ENCODE data around the gene OR2B2. TPM values are rescaled to one million over a fixed set of nuclear protein-coding genes. Genes with fewer than 3 reads are reported as not detected.
"Not testable (repeated sequence)": the region's sequence is repeated elsewhere in the genome, so short reads cannot be mapped to it uniquely, and the experiment has no call there.

Gene OR2B2
- total RNA-seq: not detected
- long read RNA-seq: 0 reads

DNA sequence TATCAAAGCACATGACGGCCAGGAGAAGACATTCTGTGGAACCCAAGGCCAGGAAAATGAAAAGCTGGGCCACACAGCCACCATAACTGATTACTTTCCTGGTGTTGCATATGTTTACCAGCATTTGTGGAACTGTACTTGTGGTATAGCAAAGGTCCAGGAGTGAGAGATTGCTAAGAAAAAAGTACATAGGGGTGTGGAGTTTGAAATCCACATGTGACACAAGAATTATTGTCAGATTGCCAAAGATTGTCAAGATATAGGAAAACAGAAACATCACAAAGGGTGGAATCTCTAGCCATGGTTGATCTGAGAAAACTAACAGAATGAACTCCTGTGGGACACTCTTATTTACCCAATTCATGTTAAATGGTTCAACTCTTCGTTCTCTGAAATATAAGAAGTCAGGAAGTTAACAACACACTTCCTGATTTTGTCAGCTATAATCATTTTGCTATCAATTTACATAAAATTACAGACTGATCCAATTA, at the start of gene OR2B2:
TSS of gene OR2B2 (minus strand) at position 441 of the 491 bp plus-strand sequence. CDS start at position 364, 77 bp downstream.
- no peak for DNase-seq
- TF ChIP-seq, protein P1, sequence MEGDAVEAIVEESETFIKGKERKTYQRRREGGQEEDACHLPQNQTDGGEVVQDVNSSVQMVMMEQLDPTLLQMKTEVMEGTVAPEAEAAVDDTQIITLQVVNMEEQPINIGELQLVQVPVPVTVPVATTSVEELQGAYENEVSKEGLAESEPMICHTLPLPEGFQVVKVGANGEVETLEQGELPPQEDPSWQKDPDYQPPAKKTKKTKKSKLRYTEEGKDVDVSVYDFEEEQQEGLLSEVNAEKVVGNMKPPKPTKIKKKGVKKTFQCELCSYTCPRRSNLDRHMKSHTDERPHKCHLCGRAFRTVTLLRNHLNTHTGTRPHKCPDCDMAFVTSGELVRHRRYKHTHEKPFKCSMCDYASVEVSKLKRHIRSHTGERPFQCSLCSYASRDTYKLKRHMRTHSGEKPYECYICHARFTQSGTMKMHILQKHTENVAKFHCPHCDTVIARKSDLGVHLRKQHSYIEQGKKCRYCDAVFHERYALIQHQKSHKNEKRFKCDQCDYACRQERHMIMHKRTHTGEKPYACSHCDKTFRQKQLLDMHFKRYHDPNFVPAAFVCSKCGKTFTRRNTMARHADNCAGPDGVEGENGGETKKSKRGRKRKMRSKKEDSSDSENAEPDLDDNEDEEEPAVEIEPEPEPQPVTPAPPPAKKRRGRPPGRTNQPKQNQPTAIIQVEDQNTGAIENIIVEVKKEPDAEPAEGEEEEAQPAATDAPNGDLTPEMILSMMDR (IDR thresholded peaks at IDR 0.05): no peak

DNA sequence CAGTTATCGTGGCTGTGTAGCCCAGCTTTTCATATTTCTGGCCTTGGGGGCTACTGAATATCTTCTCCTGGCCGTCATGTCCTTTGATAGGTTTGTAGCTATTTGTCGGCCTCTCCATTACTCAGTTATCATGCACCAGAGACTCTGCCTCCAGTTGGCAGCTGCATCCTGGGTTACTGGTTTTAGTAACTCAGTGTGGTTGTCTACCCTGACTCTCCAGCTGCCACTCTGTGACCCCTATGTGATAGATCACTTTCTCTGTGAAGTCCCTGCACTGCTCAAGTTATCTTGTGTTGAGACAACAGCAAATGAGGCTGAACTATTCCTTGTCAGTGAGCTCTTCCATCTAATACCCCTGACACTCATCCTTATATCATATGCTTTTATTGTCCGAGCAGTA, 45.3 kb upstream of the OR2B2 start:
- intact Hi-C loops (cut with DNase I): no loop called here
- ATAC-seq (no peak), DNase-seq (no peak)
- TF ChIP-seq, protein P1 (IDR thresholded peaks at IDR 0.05): no peak
- Histone ChIP-seq H3K9me3 (no peaks in the 10 kb centered on the region), H3K36me3 (no peaks in the 10 kb centered on the region), H3K4me1 (no peaks in the 10 kb centered on the region), H3K27ac (no peak overlapping the region), H3K27me3 (peaks cover 15% of the 10 kb centered on the region), H3K4me3 (no peak overlapping the region)

More for the DNA sequence above, at the start of gene OR2B2:
- Histone ChIP-seq H3K4me3 (no peak within 1 kb of the TSS), H3K4me1 (no peaks in the 10 kb centered on the region), H3K27ac (no peak within 1 kb of the TSS), H3K36me3 (no peaks in the 10 kb centered on the region), H3K9me3 (no peaks in the 10 kb centered on the region), H3K27me3 (no peaks in the 10 kb centered on the region)
- no peak for ATAC-seq
- intact Hi-C loops (cut with DNase I): no loop called here

DNA sequence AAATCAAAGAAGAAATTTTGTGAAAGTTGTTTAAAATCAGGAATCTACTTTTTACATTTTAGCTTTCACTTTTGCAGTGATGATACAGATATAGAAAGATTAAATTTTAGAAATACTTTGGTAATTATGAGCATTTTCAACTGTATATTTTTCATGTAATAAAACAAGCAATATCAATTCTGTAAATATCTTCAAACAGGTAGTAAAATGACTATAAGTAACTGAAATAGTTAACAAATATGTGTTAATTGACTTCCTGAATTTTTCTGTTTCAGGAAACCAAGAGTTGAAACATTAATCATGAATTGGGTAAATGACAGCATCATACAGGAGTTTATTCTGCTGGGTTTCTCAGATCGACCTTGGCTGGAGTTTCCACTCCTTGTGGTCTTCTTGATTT, 44.7 kb upstream of the OR2B2 start, which contains the start of gene OR2B6:
TSS of gene OR2B6 (plus strand) at position 301 of the 400 bp plus-strand sequence. CDS start at position 301, 0 bp downstream.
- no peak within 1 kb of the TSS for H3K27ac ChIP-seq
- no peaks in the 10 kb centered on the region for H3K9me3 ChIP-seq
- no peaks in the 10 kb centered on the region for H3K36me3 ChIP-seq
- intact Hi-C loops (cut with DNase I): no loop called here
- no peak within 1 kb of the TSS for H3K4me3 ChIP-seq
- TF ChIP-seq, protein P1 (IDR thresholded peaks at IDR 0.05): no peak
- DNase-seq (no peak), ATAC-seq (no peak)
- peaks cover 21% of the 10 kb centered on the region for H3K27me3 ChIP-seq
- H3K4me1 ChIP-seq: no peaks in the 10 kb centered on the region

DNA sequence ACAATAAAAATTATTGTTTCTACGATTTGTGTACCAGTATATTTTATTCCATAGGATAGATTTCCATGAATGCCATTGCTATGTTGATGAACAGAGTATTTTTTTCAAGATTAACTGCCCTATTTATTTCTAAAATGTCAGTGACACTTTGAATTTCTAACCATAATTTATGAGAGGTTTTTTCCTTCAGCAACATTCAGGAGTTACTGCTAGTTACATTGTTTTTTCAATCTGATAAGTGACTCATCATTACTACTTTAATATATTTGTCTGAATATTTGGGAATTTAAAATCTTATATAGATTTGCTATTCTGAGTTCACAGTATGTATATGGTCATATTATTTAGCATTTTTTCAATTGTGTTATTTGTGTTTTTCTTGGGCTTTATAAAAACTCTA, 38.8 kb upstream of the OR2B2 start:
- H3K27me3 ChIP-seq: peaks cover 19% of the 10 kb centered on the region
- intact Hi-C loops (cut with DNase I): no loop called here
- TF ChIP-seq, protein P1 (IDR thresholded peaks at IDR 0.05): no peak
- no peak overlapping the region for H3K4me3 ChIP-seq
- no peak overlapping the region for H3K27ac ChIP-seq
- ATAC-seq: no peak
- H3K36me3 ChIP-seq: no peaks in the 10 kb centered on the region
- DNase-seq: no peak
- no peaks in the 10 kb centered on the region for H3K9me3 ChIP-seq
- H3K4me1 ChIP-seq: no peaks in the 10 kb centered on the region

DNA sequence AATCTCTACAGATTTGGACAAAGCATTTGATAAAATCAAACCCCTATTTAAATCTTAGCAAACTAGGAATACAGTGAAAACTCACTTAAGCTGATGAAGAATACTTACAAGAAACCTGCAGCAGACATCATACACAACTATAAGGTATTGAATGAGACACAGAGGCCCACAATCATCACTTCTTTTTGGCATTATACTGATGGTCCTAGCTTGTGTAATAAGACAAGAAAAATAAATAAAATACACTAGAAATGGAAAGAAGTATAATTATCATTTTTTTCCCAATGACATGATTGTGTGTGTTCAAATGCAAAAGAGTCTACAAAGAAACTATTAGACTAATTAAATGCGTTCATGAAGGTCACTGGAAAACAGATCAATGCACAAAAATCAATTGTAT, 36.0 kb upstream of the OR2B2 start:
- no peaks in the 10 kb centered on the region for H3K9me3 ChIP-seq
- peaks cover 9% of the 10 kb centered on the region for H3K27me3 ChIP-seq
- H3K4me1 ChIP-seq: no peaks in the 10 kb centered on the region
- no peak for DNase-seq
- ATAC-seq: no peak
- intact Hi-C loops (cut with DNase I): no loop called here
- no peaks in the 10 kb centered on the region for H3K36me3 ChIP-seq
- TF ChIP-seq, protein P1 (IDR thresholded peaks at IDR 0.05): no peak
- no peak overlapping the region for H3K4me3 ChIP-seq
- no peak overlapping the region for H3K27ac ChIP-seq

DNA sequence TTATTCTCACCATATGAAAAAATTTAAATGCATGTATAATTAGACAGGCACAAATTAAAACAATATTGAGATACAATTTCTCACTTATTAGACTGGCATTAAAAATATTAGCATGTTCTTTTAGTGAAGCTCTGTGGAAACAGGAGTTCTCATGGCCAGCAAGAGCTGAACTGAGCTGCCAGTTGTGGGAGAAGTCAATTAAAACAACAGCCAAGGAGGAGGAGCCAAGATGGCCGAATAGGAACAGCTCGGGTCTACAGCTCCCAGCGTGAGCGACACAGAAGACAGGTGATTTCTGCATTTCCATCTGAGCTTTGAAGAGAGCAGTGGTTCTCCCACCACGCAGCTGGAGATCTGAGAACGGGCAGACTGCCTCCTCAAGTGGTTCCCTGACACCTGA, 30.9 kb upstream of the OR2B2 start:
- DNase-seq; H3K27me3 ChIP-seq; H3K4me1 ChIP-seq; intact Hi-C loops (cut with DNase I); ATAC-seq; H3K4me3 ChIP-seq; H3K36me3 ChIP-seq; H3K27ac ChIP-seq; H3K9me3 ChIP-seq: not testable (repeated sequence)

Measured in upper lobe of right lung (tissue), 1 donor.